ENCODE data around the gene MGARP.

- TF ChIP-seq CTCF (IDR thresholded peaks at IDR 0.05) (no peak), POLR2A (IDR thresholded peaks at IDR 0.05) (no peak)
Observed at GRCh38 chr4:139324620-139325019, 44.6 kb upstream of the MGARP start.

All from vagina (tissue), 2 donors.